GM15510 (cell line): Measurements from ENCODE around the gene TPSAB1.

Experiments
- POLR2A ChIP-seq: IDR thresholded peaks from 3 replicates; pipeline ENCODE4 v1.6.1; 2011; ENCODE audit warnings: borderline replicate concordance; ENCODE audit not compliant: insufficient read length; ENCODE audit errors: extremely low read depth

The TPSAB1 gene

DNA sequence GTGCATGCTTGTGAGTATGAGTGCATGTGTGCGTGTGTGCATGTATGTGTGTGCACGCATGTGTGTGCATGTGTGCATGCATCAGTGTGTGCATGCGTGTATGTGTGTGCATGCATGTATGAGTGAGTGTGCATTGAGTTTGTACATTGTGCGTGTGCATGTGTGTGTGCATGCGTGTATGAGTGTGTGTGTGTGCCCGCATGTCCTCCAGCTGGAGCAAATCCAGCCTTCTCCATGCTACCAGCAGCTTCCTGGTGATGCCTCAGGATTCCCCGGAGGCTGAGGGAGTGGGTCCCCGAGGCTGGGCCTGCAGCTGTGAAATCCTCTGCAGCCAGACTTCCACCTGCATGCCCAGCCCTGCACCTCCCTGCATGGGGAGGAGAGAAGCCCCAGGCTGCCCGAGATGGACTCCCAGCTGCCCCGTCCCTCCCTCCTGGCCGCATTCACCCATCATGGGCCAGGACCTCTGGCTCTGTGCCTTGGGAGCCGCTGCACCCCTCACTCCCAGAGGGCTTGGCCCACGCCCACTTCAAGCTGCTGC, 24.7 kb downstream of the TPSAB1 start:
- TF ChIP-seq POLR2A, result no peak

DNA sequence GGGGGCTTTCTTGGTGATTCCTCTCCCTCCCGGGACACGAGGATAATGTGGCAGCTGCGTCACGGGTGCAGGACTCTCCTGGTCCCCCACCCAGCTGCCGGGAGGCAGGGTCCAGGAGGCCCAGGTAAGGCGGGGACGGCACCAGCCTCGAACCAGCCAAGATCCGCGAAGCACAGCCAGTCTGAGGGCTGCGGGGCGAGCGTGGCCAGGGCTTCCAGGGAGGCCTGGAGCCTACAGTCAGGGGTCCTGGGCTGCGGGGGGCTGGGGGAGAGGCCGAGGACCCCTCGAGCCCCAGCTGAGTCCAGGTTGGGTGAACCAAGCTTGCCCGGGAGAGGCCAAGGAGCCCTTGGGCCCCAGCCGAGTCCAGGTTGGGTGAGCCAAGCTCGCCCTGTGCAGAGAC, 25.3 kb downstream of the TPSAB1 start:
- no peak for TF ChIP-seq POLR2A

DNA sequence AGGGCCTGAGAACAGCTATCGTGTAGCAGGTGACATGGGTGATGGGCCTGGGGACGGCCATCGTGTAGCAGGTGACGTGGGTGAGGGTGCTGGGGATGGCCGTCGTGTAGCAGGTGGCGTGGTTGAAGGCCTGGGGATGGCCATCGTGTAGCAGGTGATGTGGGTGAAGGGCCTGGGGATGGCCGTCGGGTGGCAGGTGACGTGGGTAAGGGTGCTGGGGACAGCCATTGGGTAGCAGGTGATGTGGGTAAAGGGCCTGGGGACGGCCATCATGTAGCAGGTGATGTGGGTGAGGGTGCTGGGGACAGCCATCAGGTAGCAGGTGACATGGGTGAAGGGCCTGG, 30.8 kb downstream of the TPSAB1 start:
- TF ChIP-seq POLR2A, result no peak

DNA sequence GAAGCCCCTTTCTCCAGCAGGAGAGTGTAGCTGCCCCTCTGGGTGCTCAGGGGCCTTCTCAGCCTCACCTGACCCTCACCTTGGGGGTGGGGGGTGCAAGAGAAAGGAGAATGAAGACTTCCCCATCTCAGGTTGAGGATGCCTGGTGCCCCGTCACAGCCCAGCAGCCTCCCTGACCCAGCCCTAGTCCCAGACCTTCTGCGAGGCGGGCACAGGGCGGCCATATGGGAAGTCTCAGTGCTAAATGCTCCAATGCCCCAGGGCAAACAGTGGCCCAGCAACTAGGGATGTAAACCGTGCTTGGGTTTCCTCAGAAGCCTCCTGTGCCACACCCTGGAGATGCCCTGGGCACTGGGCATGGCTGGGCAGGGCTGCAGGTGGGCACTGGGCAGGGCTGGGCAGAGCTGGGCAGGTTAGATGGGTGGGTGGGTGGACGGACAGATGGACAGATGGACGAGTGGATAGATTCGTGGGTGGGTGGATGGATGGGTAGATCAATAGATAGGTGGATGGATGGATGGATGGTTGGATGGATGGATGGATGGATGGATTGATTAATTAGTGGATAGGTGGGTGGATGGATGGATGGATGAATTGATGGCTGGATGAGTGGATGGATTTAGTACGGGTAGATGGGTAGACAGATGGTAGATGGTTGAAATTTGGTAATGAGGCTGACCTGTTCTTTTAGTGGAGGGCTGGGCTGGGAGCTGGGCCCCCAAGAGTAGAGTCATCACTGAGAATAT, 32.1 kb downstream of the TPSAB1 start:
- TF ChIP-seq POLR2A, result no peak

DNA sequence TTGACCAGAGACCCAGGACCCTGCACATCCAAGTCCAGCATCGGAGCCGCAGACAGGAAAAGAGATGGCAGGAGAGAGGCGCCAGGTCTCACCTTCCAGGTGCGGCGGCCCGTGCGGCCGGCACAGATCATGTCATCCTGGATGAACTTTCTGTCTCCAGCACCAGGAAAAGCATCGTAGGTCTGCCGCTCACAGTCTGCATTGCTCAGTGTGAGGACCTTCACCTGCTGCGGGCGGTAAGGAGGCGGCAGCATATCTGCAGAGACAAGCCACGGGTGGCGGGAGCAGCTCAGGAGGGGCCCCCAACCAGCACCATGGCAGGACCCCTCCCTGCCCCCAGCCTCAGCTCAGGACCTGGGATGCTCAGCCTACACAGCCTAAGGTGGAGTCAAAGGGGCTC, 33.3 kb downstream of the TPSAB1 start:
- no peak for TF ChIP-seq POLR2A

DNA sequence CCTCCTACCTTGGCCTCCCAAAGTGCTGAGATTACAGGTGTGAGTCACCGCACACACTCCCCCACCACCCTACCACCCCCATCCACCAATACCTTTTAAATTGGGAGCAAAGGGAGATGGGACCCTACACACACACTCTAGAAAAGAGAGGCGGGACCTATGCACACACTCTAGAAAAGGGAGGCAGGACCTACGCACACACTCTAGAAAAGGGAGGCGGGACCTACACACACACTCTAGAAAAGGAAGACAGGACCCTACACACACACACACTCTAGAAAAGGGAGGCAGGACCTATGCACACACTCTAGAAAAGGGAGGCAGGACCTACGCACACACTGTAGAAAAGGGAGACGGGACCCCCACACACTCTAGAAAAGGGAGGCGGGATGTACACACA, 34.3 kb downstream of the TPSAB1 start:
- no peak for TF ChIP-seq POLR2A

DNA sequence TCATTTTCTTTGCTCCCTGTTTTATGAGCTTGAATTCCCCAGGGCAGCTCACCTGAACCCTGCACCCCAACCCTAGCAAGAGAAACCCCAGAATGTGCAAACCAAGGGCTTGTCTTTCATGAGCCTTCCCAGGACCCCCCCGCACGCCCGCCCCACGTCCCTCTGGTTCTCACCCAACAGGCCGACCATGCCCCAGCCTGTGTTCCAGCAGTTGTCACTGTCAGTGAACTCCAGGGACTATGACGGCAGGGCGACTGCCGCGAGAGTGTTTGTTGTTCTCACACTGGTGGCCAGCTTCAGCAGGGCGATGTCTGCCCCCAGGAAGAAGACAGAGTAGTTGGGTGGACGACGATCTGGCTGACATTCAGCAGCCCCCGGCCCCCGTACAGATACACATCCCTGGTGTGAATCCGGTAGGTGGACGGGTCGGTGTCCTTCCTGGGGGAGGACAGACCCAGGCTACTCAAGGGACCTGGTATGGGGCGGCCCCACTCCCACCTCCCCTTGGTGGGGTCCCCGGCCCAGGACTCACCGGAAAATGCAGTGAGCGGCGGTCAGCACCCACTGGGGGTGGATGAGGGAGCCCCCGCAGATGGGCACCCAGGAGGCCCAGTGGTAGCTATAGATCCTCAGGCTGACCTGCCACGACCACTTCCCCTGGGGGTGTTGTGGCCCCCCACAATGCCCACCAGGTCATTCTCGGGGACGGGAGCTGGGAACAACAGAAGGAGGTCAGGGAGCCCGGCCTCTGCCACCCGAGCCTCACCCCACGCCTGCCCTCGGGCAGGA, 35.5 kb downstream of the TPSAB1 start:
- TF ChIP-seq POLR2A, result no peak

DNA sequence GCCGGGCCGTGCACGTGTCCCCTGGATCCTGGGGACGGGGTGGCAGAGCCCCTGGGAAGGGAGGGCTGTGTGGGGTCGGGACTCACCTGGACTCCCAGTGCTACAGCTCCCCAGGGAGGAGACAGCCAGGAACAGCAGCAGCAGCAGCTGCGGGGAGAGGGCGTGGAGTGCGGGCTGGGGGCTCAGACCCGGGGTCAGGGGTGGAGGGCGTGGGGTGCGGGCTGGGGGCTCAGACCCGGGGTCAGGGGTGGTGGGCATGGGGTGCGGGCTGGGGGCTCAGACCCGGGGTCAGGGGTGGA, 36.0 kb downstream of the TPSAB1 start:
- TF ChIP-seq POLR2A, result no peak

DNA sequence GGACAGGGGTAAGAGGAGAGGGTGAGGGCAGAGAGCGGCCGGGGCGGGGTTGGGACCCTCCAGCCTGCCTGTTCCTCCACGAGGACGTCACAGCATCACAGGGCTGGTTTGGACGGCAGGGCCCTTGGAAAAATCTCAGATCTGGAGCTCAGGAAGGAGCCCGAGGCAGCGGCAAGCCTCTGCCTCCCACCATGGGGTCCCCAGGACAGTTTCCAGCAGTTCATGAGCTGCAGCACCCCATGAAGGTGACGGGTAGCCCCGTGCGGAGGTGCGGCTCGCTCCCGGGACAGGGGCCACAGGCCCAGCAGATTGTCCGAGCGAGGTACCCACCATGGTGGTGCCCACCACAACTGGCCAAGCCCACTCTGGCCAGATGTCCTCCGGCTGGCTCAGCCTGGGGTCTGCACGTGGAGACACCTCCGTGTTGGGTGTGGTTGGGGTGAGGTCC, 36.7 kb downstream of the TPSAB1 start:
- TF ChIP-seq POLR2A, result no peak

DNA sequence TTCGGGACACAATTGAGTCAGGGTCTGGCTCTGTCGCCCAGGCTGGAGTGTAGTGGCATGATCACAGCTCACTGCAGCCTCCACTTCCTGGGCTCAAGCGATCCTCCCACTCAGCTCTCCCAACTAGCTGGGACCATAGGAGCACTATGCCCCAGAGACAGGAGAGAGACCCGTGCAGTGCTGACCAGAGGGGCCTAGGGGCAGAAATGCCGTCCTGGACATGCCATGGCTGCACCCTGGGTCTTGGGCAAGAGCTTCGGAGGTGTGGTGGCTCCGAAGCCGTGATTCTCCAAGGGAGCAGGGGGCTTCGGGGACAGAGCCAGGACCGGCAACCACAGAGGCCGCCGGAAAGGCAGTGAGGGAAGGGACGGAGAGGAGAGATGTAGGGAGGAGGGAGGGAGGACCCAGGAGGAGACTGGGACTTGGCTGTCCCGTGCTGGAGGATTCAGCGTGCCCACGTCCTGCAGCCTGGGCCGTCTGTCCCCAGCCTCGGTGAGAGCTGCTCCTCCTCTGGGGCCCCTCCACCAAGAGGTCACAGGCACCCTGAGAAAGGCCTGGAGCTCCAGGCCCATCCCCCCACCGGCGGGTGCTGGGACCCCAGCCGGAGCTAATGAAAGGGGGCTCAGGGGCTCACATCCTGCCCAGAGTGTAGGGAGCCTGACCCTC, 37.2 kb downstream of the TPSAB1 start:
- no peak for TF ChIP-seq POLR2A

DNA sequence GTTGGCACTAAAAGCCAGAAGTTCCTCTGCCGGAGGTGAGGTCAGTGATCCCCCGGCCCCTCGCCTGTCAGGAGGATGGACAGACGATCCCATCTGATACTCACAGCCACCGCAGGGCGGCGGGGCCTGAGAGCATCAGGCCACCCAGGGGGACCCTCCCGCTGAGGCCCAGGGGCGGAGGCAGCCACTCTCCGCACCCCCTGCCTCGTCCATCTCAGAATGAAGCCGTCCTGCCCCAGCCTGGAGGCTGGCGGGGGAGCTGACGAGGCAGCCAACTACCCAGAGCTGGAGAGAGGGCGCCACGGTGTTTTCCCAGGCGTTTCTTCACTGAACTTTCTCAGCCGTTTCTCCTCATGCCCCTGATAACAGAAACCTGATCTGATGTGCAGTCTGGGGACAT, 38.0 kb downstream of the TPSAB1 start:
- TF ChIP-seq POLR2A, result no peak

DNA sequence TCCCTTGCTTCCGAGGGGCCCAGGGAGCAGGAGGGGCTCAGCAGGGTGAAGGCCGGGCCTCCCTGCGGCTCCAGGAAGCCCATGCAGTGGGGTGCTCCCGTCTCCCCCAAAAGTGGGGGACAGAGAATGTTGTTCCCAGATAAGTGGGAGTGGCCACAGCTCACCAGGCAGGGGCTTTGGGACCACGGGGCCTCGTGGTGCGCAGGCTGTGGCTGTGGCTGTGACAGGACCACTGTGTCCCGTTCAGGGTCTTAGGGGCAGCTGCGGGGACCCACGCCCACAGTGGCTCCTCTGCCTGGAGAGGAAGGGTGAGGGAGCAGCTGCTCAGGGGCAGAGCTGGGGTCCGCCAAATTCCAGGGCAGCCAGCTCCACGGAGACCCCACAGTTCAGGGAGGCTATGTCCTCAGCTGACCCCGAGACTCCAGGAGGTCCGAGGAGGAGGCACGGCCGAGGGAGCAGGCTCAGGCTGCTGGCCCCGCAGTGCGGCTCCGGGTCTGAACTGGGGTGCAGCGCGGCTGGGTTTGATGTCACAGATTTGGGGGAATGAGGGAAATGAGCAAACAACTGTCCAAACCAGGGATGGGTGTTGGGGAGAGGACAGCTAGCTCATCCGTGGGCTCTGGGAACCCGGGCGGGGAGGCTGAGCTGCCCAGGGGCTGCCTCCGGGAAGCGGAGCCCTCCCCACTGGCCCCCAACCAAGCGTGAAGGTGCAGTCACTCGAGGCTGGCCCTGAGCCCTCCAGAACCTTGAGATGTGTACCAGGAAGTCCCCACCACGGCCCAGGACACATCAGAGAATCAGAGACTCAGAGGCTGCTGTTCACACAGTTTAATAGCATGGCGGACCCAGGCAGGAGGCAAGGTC, 38.8 kb downstream of the TPSAB1 start:
- TF ChIP-seq POLR2A, result no peak

DNA sequence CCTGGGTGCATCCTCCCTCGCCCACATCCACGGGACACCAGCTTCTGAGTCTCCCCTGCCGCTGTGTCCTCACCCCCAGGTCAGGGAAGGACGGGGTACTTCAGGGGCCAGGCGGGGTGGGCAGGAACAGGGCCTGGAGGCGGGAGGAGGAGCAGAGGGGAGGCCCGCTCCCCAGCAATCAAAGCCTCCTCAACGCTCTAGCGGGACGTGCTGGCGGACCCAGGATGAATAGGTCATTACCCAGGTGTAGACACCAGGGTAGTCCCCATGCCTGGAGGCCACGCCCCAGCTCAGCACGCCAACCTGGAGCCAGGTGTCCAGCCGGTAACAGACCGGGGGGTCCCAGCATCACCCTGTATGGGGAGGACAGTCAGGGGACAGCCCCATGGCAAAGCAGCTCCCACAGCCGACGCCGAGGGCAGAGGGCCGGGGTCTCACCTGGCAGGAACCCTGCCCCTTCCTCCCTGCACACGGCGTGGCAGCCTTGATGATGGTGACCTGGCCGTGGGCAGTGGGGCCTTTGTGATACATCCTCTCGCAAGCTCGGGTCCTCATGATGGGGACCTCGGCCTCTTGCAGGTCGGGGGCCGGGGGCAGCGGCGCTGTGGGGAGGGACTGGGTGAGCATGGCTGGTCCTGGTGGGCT, 39.6 kb downstream of the TPSAB1 start:
- no peak for TF ChIP-seq POLR2A

DNA sequence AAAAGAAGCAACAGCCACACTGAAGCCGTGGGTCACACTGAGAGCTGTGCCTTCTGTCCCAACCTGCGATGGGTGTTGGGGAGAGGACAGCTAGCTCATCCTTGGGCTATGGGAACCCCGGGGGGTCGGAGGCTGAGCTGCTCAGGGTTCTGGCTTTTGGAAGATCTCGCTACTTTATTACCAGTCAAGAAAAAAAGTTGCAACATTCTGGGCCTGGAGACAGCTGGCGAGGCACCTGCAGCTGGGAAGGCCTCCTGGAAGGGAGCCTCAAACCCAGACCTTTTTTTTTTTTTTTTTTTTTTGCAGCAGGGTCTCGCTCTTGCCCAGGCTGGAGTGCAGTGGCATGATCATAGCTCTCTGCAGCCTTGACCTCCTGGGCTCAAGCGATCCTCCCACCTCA, 40.3 kb downstream of the TPSAB1 start:
- no peak for TF ChIP-seq POLR2A
